ENCODE results near the gene TAS2R16.

DNA sequence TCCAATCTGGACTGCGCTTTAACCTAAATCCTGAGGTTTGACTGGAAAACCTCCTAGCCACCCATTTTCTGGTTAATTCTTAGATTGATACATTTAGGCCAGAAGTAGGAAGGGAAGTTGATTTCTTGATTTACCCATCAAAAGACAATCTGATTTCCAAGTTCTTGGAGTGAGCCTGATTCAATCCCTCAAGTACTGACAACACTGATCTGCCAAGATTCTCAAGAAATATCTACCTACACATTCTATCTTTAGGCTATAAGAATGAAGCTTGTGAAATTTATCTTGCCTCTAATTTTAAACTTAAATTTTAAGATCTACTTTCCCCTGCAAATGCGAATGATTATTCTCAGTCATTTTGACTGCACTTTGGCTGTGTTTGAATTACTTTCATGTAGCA, 5.9 kb downstream of the TAS2R16 start:
- TF ChIP-seq EZH2phosphoT487 (IDR thresholded peaks at IDR 0.05; ENCODE audit: insufficient read depth, low read depth) (no peak), EZH2 (IDR thresholded peaks at IDR 0.05; ENCODE audit: insufficient read depth, poor library complexity, severe bottlenecking) (no peak)
